HG02798 (cell line): ENCODE measurements around the gene AKAP13.
A peak's percentile ranks its signal among the peaks of the same experiment; 100 is the strongest.

ENCODE experiments used
- ATAC-seq: cut with Tn5 transposase; IDR thresholded peaks from one replicate; pipeline ENCODE4 v1.9.1; 2021; ENCODE audit warnings: mild to moderate bottlenecking; ENCODE audit not compliant: unreplicated experiment, poor library complexity

The AKAP13 gene

GRCh38 chr15:85609492-85609891 is 229.1 kb downstream of the AKAP13 start:
- ATAC-seq, result no peak

GRCh38 chr15:85611361-85611760 is 231.0 kb downstream of the AKAP13 start:
- ATAC-seq, result no peak

DNA sequence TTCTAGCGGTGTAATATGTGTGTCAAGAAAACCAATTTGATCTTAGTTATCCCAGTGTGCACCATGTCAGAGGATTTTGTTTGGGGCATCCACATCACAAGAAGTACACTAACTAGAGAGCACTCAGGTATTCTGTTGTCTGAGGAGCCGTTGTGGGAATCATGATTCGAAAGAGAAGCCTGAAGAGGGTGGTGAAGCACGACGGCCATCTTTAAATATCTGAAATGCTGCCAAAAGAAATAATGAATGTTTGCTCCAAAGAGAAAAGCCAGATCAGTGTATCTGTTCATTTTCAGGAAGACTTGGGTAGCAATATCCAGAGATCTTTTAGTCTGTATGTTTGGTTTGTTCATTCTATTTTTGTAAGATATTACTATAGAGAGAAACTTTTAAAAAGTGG is 233.7 kb downstream of the AKAP13 start:
- no peak for ATAC-seq

DNA sequence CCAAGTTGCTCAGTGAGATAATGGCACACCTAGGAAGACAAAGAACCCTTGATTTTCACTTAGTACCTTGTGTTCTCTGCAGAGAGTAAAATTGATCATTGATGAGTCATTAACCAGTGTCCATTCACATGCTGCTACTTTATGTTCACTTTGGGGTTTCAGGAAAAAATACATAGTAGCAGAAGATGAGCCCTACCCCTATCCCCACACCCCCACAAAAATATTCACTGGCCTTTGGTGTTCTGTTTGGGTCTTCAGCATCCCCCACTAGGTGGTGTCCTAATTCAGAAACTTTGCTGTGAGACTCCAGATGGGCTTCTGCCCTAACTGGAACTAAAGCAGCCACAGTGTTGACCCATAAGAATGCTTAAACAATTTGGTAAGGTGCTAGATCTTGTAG is 235.5 kb downstream of the AKAP13 start:
- peak; percentile 76 for ATAC-seq

DNA sequence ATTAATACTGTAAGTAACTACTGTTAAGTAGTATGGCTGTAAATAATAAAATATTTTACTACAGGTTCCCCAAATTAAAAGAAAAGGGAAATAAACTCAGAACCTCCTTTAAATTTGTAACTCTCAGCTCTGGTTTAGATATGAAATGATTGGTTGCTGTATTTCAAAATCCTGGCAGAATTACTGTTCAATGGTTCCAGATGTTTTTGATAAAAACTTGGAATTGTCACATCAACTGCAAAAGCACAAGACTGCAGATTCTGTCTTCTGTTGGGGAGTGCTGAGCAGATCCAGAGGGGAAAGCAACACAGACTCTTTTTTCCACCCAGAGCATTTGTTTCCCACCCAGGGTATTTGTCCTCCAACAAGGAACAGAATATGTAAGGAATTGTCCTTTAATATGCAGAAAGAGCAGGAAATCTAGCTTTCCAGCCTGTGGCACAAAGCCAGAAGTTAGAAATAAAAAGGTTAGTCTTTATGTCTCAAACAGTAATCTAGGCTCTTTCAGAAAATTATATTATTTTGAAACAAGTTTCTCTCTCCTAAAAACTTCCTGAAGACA is 236.2 kb downstream of the AKAP13 start:
- ATAC-seq, result no peak

DNA sequence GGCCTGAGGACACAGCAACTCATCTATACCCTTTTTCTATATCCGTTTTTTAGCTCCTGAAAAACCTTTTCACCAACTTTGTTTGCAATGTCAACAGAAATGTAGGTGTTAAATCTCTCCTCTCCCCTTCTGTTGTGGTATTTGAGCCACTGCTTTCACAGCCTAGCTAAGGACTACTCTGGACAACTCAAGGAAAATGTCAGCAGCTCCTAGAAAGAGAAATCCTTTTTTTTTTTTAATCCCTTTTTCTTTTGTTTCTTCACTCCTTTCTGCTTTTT is 237.8 kb downstream of the AKAP13 start:
- no peak for ATAC-seq

DNA sequence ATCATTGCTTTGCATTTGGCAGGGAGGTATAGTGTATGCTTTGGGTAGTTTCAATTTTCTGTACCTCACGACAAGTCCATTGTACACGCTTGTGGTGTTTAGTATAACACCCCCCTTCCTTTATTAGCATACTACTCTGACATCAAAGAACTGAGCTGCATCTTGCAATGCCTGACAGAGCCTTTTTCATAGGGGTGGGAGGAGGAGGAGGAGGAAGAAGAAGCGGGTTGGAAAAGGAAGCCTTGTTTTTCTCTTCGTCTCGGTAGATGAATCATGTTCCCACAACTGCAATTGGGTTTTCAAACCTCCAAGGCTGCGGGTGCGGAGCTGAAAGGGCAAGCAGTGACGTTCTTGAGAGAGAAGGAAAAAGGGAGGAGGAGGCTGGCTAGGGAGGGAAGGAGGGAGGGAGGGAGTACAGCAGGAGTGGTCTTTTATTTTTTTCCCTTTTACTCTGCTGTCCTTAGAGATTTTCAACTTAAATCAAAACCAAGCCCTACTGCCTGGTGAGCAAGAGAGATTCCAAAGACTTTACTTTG is 238.6 kb downstream of the AKAP13 start:
- ATAC-seq, result peak; percentile 66

- ATAC-seq, result no peak
These were observed 239.7 kb downstream of the AKAP13 start for GRCh38 chr15:85619992-85620689.

GRCh38 chr15:85620690-85621049 is 240.3 kb downstream of the AKAP13 start:
- ATAC-seq, result no peak

DNA sequence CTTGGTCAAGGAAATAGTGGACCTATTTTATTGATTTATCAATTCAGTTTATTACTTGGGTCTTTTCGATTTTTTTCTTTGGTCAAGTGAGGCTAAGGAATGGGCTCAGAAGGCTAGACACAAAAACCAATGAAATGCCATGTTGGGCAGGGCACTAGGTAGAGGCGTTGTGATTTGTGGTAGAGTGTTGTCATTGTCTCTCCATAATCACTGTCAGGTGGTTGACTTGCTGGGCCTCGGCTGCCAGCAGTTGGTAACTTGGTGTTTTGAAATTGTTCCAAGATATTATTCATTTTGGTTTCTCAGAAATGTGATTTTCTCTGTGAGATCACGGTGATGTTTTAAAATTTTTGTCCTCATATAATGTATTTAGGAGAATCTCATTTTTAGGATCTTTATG is 240.7 kb downstream of the AKAP13 start:
- ATAC-seq, result no peak

DNA sequence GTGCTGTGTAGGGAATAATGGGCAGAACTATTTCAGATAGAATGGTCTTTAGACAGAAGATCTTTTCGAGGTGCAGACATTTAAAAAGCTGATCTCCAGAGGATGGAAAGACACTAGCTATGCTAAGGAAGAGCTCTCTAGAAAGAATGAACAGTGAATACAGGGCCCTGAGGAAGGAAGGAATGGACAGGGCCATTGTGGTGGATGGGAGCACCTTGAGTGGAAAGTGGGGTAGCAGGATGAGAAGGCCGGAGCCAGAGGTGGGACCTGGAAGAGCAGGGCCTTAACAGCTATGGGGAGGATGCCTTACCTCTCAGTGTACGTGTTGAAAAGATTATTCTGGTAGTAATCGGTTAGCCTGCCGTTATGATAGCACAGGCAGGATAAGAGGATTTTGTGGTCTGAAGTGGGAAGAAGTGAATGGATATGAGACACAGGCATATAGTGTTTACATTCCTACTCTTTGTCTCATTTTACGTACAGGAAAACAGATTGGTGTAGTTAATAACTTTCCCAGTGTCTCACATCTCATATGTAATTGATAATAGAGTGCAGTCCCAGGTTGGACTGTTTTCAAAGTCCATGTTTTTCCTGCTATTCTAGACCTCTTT is 241.9 kb downstream of the AKAP13 start:
- no peak for ATAC-seq

GRCh38 chr15:85623315-85624049 is 243.1 kb downstream of the AKAP13 start:
- no peak for ATAC-seq

GRCh38 chr15:85624291-85624801 is 243.9 kb downstream of the AKAP13 start:
- no peak for ATAC-seq

GRCh38 chr15:85625166-85625830 is 244.9 kb downstream of the AKAP13 start:
- ATAC-seq, result peak; percentile 13

- peak; percentile 72 for ATAC-seq
These were observed 245.5 kb downstream of the AKAP13 start for GRCh38 chr15:85625856-85626255.

GRCh38 chr15:85627213-85627935 is 247.0 kb downstream of the AKAP13 start:
- no peak for ATAC-seq

GRCh38 chr15:85630311-85630710 is 249.9 kb downstream of the AKAP13 start:
- no peak for ATAC-seq

DNA sequence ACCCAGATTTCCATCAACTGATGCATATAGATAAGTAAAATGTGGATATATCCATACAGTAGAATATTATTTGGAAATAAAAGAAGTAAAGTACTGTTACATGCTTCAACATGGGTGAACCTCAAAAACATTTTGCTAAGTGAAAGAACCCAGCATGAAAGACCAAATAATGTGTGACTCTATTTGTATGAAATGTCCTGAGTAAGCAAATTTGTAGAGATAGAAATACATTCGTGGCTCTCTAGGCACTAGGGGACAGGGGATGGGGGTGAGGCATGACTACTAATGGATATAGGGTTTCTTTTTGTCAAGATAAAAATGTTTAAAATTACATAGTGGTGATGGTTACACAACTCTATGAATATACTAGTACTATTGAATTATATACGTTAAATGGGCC is 250.6 kb downstream of the AKAP13 start:
- ATAC-seq, result no peak

DNA sequence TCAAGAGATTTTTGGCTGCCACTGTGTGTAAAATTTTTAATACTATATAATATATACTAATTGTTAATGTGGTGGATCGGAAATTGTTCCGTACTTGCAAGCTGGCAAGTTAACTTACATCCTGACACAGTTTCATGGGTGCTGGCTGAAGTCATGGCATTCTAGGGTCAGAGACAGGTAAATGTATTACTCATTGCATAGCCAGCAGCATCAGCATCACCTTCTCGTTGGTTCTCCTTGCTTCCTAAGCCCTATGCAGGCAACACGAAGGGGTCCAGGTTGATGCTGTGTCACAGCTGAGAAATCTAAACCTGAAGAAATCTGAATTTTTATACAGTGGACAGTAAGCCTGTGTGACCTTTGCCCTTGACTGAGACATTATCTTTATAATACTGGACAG is 251.6 kb downstream of the AKAP13 start:
- ATAC-seq, result no peak

DNA sequence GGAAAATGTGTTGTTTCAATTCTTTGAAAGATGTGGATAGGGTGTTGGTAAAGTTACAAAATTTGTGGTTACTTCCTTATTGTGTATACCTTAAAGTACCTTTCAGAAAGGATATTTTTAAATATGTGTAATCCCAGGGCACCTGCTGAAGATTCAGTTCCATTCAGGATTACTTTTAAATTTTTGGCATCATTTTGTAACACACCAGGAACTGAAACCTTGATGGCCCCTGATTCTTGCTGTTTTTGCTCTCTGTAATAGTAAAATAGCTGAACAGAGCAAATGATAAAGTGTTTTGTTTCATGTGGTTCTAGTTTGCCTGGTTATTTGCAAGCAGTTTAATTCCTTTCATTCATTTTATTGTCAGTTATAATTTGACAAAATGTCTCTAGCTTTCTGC is 253.5 kb downstream of the AKAP13 start:
- no peak for ATAC-seq
